LNCaP clone FGC (cell line): Measurements from ENCODE around the gene GAS6.
"Not testable (repeated sequence)": the region's sequence is repeated elsewhere in the genome, so short reads cannot be mapped to it uniquely, and the experiment has no call there.

Source experiments
- DNase-seq: peaks from one replicate; pipeline ENCODE4 v3.0.0-alpha.2; 2011; ENCODE audit warnings: low read depth
- H3K4me3 ChIP-seq: 2 replicates; pipeline ENCODE4 v1.5.1; 2011; ENCODE audit warnings: mild to moderate bottlenecking, low read depth, low read length, control low read depth
- CTCF ChIP-seq: IDR thresholded peaks from 2 replicates; pipeline ENCODE4 v1.5.1; 2012; ENCODE audit warnings: mild to moderate bottlenecking; ENCODE audit not compliant: control insufficient read depth, insufficient read depth; ENCODE audit errors: extremely low read depth

GAS6 gene

DNA sequence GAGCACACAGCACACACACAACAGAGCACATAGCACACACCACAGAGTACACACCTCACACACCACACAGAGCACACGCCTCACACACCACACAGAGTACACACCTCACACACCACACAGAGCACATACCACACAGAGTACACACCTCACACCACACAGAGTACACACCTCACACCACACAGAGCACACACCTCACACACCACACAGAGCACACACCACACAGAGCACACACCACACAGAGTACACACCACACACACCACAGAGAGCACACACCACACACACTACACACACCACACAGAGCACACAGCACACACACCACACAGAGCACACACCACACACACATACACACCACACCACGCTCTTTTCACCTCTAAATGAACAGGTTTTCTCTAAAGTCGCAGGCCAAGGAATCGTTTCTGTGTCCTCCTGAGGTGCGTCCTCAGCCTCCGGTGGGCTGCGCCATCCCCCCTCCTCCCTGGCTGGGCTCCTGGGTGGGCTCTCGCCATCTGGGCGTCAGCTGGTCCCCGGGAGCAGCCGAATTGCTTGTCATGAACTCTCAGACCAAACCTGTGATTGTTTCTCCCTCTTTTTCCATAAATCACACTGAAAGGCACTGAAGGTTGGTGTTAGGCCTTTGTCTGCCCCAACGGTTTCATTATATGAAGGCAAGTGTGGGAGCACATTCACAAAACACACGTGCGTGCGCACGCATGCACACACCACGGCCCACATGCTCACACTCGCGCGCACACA lies 67.5 kb downstream of the GAS6 start:
- no peak for DNase-seq
- TF ChIP-seq CTCF = no peak
- no peak overlapping the region for H3K4me3 ChIP-seq

DNA sequence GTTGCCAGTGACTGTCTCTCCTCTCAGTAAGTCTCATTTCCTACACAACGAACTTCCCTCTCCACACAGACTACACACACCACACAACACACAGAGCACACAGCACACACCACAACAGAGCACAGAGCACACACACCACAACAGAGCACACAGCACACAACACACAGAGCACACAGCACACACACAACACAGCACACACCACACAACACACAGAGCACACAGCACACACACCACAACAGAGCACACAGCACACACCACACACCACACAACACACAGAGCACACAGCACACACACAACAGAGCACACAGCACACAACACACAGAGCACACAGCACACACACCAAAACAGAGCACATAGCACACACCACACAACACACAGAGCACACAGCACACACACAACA lies 68.5 kb downstream of the GAS6 start:
- not testable (repeated sequence) for H3K4me3 ChIP-seq, DNase-seq

DNA sequence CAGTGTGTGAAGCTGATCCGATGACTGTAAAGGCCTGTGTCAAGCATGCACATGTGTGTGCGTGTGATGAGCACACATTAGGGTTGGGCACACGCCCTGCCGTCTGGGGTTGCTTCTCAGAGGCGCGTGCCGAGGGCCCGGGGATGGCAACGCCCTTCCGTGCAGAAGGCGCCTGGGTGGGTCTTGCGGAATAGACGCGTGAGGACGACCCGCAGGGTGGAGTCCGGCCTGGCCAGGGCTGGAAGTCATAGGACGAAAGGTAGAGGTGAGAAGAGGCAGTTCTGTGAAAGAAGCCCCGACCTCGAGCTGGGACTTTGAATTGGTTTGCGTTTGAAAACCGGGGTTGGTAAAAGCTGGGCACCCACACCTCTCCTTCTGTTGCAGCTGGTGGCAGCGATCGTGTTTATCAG lies 69.1 kb downstream of the GAS6 start:
- H3K4me3 ChIP-seq = no peak overlapping the region
- no peak for TF ChIP-seq CTCF
- no peak for DNase-seq

DNA sequence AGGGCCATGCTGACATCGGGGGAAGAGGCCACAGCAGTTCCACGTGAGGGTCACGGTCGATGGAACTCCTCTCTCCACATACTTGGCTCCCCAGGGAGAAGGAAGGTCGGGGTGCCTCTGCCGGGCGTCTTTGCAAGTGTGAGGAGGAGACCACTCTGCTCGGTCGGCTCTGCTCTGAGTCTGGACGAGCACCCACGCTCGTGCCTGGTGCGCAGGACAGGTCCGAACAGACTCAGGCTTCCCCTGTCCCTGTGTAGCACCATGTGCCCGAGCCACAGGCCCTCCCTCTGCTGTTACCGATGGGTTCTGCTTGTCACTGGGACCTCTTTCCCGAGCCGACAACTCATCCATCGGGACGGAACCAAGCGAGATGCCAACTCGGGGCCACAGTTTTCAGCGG lies 69.8 kb downstream of the GAS6 start:
- no peak for DNase-seq
- TF ChIP-seq CTCF = no peak
- H3K4me3 ChIP-seq = no peak overlapping the region

- TF ChIP-seq CTCF = no peak
- DNase-seq = no peak
- H3K4me3 ChIP-seq = no peak overlapping the region
Observed at GRCh38 chr13:113793718-113794085, 70.2 kb downstream of the GAS6 start.

DNA sequence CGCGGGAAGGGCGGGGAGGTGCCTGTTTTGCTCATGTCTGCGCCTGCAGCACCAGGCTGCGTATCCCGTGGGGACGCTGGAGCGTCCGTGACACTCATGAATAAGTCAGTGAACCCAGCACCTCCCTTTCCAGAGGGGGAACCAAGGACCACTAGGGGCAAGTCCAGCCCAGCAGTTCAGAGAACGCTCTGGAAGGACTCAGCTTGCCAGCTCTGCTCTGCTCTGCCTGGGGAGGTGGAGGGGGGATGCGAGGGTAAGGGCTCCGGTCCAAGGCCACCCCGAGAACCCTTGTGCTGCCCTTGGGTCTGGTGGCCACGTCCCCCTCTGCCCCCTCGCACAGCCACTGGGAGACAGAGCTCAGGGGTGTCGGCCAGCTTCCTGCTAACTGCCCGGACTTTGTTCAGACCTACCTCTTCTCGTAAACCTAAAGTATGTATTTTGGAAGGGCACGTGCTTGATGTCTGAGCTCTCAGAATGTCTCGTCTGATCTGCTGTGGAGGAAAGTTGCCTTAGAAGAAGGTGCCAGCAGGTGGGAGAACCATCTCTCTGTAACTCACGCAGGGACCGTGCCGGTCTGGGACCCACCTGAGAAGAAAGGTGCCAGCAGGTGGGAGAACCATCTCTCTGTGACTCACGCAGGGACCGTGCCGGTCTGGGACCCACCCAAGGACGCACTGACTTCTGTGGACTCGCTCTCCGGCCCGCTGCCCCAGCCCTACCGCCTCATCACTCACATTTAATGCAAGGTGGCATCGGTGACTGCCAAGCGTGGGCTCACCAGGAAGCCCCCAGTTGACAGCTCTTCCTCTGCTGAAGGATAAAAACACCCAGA lies 70.8 kb downstream of the GAS6 start:
- no peak for DNase-seq
- TF ChIP-seq CTCF = no peak

DNA sequence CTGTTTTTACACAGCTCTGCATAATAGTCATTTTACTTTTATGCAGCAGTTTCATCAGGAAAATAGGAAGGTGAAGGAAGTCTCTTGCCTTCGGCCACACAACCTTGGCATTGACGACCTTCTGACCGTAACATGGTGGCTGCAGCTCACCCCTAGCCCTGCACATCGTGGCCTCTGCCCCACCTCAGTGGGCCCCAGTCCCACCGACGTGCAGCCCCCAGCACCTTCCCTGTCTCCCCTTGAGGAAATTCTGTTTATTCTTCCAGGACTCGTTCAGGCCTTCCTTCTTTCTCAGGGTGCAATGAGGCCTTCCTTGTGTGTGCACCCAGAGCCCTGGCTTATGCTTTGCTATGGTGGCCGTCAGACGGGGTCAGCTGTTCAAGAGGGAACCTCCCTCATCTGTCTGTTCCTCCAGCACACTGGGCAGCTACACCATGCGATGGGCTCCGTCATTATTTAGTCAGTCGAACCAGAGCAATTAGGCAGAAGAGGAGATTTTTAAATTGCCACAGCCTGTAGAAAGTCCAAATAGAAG lies 71.6 kb downstream of the GAS6 start:
- DNase-seq = no peak
- no peak for TF ChIP-seq CTCF
- no peak overlapping the region for H3K4me3 ChIP-seq

More for the DNA sequence above, 70.8 kb downstream of the GAS6 start:
- H3K4me3 ChIP-seq = no peak overlapping the region
